Smooth muscle cell (in vitro differentiated cells): ENCODE results near the gene FKBP5. TPM values are rescaled to one million over a fixed set of nuclear protein-coding genes. Genes with fewer than 3 reads are reported as not detected.

Source experiments
- DNase-seq: peaks from one replicate; lab custom pipeline; 2025; ENCODE audit not compliant: unreplicated experiment; lab: John Stamatoyannopoulos, UW
- H2AFZ ChIP-seq: fragments of 200-600 bp; sonication (generic); 2 replicates; pipeline ENCODE4 v1.6.0; 2016; ENCODE audit warnings: antibody characterized with exemption, low read depth, mild to moderate bottlenecking
- H3F3A ChIP-seq: fragments of 200-600 bp; sonication (generic); 2 replicates; pipeline ENCODE4 v1.6.0; 2017; ENCODE audit warnings: antibody characterized with exemption, low read depth
- H3K27ac ChIP-seq: fragments of 200-600 bp; sonication (generic); 2 replicates; pipeline ENCODE4 v1.5.1; 2016; ENCODE audit warnings: low read depth, mild to moderate bottlenecking
- H3K27me3 ChIP-seq: fragments of 200-600 bp; sonication (generic); 2 replicates; pipeline ENCODE4 v1.6.1; 2016; ENCODE audit warnings: low read depth, mild to moderate bottlenecking
- H3K36me3 ChIP-seq: fragments of 200-600 bp; sonication (generic); 2 replicates; pipeline ENCODE4 v1.5.1; 2016; ENCODE audit warnings: low read depth
- H3K4me1 ChIP-seq: fragments of 200-600 bp; sonication (generic); 2 replicates; pipeline ENCODE4 v1.5.1; 2016; ENCODE audit warnings: low read depth
- H3K4me2 ChIP-seq: fragments of 200-600 bp; sonication (generic); 2 replicates; pipeline ENCODE4 v1.6.0; 2016; ENCODE audit warnings: mild to moderate bottlenecking
- H3K4me3 ChIP-seq: fragments of 200-600 bp; sonication (generic); 2 replicates; pipeline ENCODE4 v1.5.1; 2016; ENCODE audit warnings: mild to moderate bottlenecking
- H3K79me2 ChIP-seq: fragments of 200-600 bp; sonication (generic); 2 replicates; pipeline ENCODE4 v1.6.0; 2016; ENCODE audit warnings: low read depth, mild to moderate bottlenecking
- H3K9ac ChIP-seq: fragments of 200-600 bp; sonication (generic); 2 replicates; pipeline ENCODE4 v1.6.0; 2016; ENCODE audit warnings: low read depth
- H3K9me3 ChIP-seq: fragments of 200-600 bp; sonication (generic); replicated peaks from 2 replicates; pipeline ENCODE4 v1.5.1; 2016; ENCODE audit warnings: low read depth
- H4K20me1 ChIP-seq: fragments of 200-600 bp; sonication (generic); 2 replicates; pipeline ENCODE4 v1.6.0; 2016; ENCODE audit warnings: low read depth
- WGBS: methylation state at CpG from one replicate; pipeline ENCODE4 v1.1.7; 2016; ENCODE audit warnings: low lambda C conversion rate; 5-methylcytosine and 5-hydroxymethylcytosine counted together
- polyA plus RNA-seq: library from polyadenylated mRNA; unstranded; fragments of >200 nt; fragmentation: Nextera tagmentation; extraction: Ambion mirVana; gene quantifications from 2 replicates; pipeline ENCODE4 v1.2.1, GENCODE V29; 2016
- total RNA-seq: library from RNA; depleted of rRNA; stranded (reverse); fragments of >200 nt; gene quantifications from 2 replicates; pipeline ENCODE4 v1.2.3, GENCODE V29; 2014
- TF ChIP-seq, protein P1 (sequence below): fragments of 200-600 bp; sonication (generic); IDR thresholded peaks from 2 replicates; pipeline ENCODE4 v1.5.1; 2017; ENCODE audit warnings: borderline replicate concordance, mild to moderate bottlenecking, antibody characterized with exemption; ENCODE audit not compliant: insufficient read depth, poor library complexity, severe bottlenecking

Gene FKBP5
- total and polyA plus RNA-seq, 2 experiments from 2014 or later = 0.85 to 3.8 TPM

DNA sequence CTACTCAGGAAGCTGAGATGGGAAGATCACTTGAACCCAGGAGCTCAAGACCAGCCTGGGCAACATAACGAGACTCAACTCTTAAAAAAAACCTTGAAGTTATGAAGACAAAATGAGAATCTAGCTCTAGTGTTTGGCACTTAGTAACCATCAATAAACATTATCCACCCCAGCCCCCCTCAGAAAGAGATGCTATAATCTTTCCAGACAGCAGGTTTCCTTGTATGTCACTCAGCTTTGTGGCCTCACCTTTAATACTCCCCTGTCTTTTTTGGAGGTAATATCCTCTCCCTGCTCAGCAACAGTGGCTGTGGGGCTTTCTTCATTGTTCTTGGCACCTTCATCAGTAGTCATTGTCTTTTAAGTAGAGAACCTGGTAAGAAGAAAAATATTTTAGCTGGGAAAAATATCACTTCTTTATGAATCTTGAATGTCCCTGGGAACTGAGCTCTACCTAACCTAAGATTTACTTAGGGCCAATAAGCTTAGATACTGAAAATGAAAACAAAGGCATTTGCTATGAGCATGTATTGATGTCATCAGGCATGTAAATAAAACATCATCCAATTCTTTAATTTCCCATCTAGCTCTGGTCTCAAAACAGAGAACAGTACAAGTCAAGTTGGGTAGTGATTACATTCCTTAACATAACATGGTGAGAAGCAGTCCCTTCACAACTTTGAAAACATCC lies 46.1 kb downstream of the FKBP5 start:
- no peak for DNase-seq
- Histone ChIP-seq H3K9me3 (no peaks in the 10 kb centered on the region), H3K4me2 (no peak overlapping the region), H2AFZ (no peak overlapping the region), H3F3A (no peaks in the 10 kb centered on the region), H4K20me1 (no peaks in the 10 kb centered on the region), H3K4me1 (no peaks in the 10 kb centered on the region), H3K9ac (no peak overlapping the region), H3K36me3 (no peaks in the 10 kb centered on the region), H3K27me3 (no peaks in the 10 kb centered on the region), H3K27ac (no peak overlapping the region), H3K4me3 (no peak overlapping the region), H3K79me2 (no peaks in the 10 kb centered on the region)
- TF ChIP-seq, protein P1, sequence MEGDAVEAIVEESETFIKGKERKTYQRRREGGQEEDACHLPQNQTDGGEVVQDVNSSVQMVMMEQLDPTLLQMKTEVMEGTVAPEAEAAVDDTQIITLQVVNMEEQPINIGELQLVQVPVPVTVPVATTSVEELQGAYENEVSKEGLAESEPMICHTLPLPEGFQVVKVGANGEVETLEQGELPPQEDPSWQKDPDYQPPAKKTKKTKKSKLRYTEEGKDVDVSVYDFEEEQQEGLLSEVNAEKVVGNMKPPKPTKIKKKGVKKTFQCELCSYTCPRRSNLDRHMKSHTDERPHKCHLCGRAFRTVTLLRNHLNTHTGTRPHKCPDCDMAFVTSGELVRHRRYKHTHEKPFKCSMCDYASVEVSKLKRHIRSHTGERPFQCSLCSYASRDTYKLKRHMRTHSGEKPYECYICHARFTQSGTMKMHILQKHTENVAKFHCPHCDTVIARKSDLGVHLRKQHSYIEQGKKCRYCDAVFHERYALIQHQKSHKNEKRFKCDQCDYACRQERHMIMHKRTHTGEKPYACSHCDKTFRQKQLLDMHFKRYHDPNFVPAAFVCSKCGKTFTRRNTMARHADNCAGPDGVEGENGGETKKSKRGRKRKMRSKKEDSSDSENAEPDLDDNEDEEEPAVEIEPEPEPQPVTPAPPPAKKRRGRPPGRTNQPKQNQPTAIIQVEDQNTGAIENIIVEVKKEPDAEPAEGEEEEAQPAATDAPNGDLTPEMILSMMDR = no peak
- 96% methylated on average over 1 of the region's 1 CpG for WGBS

DNA sequence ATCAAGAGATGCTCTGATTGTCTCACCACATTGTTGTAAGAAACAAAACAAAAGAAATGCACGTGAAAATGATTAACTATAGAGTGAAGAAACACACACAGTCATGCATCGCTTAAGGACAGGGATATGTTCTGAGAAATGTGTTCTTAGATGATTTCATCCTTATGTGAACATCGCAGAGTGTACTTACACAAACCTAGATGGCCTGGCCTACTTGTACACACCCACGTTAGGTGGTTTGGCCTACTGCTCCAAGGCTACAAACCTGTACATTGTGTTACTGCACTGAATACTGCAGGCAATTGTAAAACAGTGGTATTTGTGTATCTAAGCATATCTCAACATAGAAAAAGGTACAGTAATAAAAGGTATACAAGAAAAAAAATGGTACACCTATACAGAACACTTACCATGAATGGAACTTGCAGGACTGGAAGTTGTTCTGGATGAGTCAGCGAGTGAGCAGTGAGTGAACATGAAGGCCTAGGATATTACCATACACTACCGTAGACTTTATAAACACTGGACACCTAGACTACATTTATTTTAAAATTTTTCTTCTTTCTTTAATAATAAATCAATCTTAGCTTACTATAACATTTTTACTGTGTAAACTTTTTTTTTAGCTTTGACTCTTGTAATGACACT lies 48.6 kb downstream of the FKBP5 start:
- no peak overlapping the region for H3K27ac ChIP-seq
- H3K9me3 ChIP-seq = no peaks in the 10 kb centered on the region
- DNase-seq = no peak
- no peaks in the 10 kb centered on the region for H3K79me2 ChIP-seq
- no peak overlapping the region for H2AFZ ChIP-seq
- H3K4me1 ChIP-seq = no peaks in the 10 kb centered on the region
- TF ChIP-seq, protein P1 = no peak
- no peak overlapping the region for H3K9ac ChIP-seq
- no peaks in the 10 kb centered on the region for H3K27me3 ChIP-seq
- H4K20me1 ChIP-seq = no peaks in the 10 kb centered on the region
- no peaks in the 10 kb centered on the region for H3K36me3 ChIP-seq
- WGBS = 83% methylated on average over 6 of the region's 6 CpGs
- H3F3A ChIP-seq = no peaks in the 10 kb centered on the region
- H3K4me2 ChIP-seq = no peak overlapping the region
- no peak overlapping the region for H3K4me3 ChIP-seq

DNA sequence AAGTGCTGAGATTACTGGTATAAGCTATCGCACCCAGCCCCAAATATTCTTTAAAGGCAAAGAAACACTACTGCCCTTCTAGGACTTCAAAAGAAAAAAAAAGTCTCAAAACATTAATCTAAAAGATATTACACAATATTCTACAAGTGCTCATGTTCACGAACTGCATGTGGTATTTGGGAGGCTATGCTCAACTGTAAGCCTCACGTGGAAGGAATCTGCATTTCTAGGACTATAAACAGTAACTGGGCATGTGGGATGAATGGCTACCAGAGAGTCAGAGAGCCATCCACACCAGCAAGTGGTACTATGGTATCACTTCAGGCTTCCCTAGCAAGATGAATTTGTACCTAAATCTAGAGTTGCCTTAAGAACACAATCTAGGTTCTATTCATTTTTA lies 50.0 kb downstream of the FKBP5 start:
- H3K4me2 ChIP-seq = no peak overlapping the region
- TF ChIP-seq, protein P1 = no peak
- H3K9me3 ChIP-seq = no peaks in the 10 kb centered on the region
- no peaks in the 10 kb centered on the region for H3K79me2 ChIP-seq
- H3F3A ChIP-seq = no peaks in the 10 kb centered on the region
- WGBS = 93% methylated on average over 3 of the region's 3 CpGs
- H4K20me1 ChIP-seq = no peaks in the 10 kb centered on the region
- no peak overlapping the region for H2AFZ ChIP-seq
- H3K4me3 ChIP-seq = no peak overlapping the region
- H3K27me3 ChIP-seq = no peaks in the 10 kb centered on the region
- H3K9ac ChIP-seq = no peak overlapping the region
- no peaks in the 10 kb centered on the region for H3K4me1 ChIP-seq
- H3K27ac ChIP-seq = no peak overlapping the region
- no peak for DNase-seq
- no peaks in the 10 kb centered on the region for H3K36me3 ChIP-seq
